EL (cell line): Measurements from ENCODE around the gene NLK.
"Not testable (repeated sequence)": the region's sequence is repeated elsewhere in the genome, so short reads cannot be mapped to it uniquely, and the experiment has no call there.

ENCODE experiments used
- DNase-seq: peaks from one replicate; pipeline ENCODE4 v3.0.0-alpha.2; 2016

NLK gene

DNA sequence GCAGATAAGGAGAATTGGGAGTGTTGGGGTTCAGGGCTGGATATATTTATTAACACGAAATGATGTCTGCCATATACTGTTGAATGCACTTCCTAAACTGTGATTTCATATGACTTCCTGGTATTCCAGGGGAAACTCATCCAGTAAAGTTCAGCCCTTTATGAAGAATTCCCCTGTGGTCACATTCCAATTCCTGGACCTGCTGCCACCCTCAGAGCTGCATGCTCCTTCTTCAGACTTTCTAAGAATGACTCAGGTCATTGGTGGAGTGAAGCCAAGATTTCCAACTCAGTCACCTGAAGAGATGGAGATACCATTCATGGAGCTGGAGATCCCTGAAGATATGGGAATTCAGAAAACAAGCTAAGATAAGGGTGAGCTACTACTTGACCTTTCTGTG is 162.3 kb downstream of the NLK start:
- peak; percentile 78 for DNase-seq

DNA sequence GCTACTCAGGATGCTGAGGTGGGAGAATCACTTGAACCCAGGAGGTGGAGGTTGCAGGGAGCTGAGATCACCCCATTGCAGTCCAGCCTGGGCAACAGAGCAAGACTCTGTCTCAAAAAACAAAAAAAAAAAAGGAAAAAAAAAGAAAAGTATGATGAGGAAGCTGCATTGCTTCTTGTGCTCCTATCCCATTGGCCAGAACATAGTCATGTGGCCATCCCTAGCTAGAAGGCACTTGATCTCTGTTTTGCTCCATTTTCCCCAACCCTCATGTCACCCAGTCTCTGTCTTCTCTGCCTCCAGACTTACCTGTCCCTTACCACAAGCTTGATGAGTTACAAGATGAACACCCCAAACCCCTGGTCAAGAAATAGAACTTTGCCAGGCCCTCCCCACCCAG is 163.8 kb downstream of the NLK start:
- no peak for DNase-seq

DNA sequence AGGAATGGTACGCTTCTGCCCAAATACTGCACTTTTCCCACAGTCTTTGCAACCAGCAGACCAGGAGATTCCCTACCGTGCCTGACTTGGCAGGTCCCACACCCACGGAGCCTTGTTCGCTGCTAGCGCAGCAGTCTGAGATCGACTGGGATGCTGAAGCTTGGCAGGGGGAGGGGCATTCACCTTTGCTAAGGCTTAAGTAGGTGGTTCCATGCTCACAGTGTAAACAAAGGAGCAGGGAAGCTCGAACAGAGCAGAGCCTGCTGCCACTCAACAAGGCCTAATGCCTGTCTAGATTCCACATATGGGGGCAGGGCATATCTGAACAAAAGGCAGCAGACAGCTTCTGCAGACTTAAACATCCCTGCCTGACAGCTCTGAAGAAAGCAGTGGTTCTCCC is 169.3 kb downstream of the NLK start:
- DNase-seq, result no peak

DNA sequence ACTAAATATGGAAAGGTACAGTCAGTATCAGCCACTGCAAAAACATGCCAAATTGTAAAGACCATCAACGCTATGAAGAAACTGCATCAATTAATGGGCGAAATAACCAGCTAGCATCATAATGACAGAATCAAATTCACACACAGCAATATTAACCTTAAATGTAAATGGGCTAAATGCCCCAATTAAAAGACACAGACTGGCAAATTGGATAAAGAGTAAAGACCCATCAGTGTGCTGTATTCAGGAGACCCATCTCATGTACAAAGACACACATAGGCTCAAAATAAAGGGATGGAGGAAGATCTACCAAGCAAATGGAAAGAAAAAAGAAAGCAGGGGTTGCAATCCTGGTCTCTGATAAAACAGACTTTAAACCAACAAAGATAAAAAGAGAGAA is 171.1 kb downstream of the NLK start:
- DNase-seq, result not testable (repeated sequence)

DNA sequence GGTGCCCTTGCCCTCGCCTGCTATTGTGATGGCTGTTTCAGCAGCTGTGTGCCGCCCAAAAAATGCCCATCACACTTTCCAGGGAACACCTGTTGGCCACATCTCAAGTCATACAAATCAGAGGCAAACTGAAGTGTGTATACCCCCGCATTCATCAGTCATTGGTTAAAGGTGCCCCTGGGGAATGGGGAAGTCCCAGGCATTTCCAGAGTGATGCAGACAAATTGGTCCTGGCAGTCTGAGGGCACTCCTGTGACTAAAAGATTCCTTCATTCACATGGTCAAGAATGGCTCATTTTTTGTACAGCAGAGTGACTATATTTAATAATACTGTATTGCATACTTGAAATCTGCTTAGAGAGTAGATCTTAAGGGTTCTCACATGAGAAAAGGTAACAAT is 173.6 kb downstream of the NLK start:
- DNase-seq, result no peak

DNA sequence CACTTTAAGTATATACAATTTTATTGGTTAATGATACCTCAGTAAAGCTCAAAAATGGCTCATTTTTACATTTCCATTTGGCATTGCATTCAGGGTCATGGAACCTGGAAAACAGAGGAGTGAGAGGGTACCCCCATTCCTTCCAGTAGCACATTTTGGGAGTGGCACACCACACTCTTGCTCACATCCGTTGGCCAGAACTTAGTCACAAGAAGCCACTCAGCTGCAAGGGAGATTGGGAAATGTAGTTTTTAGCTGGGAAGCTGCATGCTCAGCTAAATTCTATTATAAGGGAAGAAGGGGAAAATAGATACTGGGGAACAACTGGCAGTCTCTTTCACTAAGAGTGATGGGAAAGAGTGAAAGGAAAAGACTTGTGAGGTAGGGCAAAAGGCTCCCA is 174.1 kb downstream of the NLK start:
- peak; percentile 65 for DNase-seq

DNA sequence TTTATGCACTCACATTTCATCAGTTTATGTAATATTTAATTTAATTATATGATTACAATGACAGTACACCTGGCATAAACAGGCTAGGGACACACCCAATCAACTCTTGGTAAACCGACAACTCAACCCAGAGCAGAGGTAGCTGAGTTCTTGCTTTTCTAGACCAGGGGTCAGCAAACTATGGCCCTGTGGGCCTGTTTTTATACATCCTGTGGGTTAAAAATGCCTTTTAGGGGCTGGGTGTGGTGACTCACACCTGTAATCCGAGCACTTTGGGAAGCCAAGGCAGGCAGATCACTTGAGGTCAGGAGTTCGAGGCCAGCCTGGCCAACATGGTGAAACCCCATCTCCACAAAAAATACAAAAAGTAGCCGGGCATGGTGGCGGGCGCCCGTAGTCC is 177.3 kb downstream of the NLK start:
- DNase-seq, result peak; percentile 22

DNA sequence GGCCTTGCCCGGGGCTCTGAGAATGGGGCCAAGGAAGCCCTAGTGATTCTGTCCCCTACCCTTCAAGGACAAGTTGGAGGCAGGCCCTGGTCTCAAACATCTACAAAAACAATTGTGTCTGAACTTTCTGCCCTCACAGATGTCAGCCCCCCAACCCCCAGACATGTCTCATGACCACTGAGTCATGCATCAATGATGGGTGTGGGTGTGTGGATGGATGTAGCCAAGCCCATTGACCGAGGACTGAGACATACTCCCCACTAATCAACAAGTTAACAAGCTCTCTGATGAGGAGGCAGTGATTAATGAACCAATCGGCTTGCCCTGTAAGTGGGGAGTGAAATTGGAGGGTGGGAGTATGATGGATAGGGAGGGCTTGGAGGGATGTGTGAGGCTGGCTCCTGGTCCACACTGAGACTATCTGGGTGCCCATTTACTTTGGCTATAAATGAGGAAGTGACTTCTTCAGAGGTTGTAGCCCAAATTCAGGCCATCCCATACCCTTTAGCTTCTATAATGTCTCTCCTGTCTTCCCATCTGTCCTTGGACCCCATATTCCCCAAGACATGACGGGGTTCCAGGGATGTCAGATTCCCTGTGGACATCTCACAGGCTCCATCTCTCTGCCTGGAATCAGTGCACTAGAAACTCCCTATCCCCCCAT is 179.4 kb downstream of the NLK start:
- DNase-seq, result peak; percentile 30

DNA sequence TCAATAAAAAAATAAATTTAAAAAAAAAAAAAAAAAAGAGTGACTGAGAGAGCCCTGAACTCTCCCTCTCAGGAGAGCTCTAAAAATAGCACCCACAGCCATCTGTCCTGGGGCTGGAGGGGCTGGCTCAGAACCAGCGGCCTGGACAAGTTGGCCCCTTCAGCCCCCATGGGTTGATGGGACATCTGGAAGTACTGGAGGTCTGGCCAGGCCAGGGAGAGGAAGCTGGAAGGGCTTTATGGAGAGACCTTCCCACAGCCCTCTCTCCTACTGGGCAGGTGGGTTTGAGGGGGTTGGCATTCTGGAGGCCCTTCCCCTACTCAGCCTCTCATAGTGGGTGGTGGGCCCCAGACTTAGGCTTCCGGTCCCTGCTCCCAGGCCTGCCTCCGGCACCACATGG is 182.8 kb downstream of the NLK start:
- no peak for DNase-seq

DNA sequence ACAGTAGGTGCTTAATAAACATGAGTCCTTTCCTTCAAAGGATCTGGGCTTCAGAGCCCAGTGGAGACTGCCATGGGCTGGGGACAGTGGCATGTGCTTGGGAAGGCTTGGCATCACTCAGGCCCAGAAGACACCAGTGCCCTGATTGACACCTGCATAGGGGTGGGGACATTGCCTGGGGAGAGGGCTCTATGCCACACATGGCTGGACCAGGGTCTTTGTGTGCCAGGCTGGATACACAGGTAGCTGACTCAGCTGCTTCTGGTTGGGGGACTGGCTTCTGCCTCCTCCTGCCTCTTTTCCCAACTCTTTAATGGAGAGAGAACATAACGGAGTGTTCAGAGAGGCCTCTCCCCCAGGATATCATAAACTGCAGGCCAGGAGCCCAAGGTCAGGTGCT is 183.4 kb downstream of the NLK start:
- no peak for DNase-seq

DNA sequence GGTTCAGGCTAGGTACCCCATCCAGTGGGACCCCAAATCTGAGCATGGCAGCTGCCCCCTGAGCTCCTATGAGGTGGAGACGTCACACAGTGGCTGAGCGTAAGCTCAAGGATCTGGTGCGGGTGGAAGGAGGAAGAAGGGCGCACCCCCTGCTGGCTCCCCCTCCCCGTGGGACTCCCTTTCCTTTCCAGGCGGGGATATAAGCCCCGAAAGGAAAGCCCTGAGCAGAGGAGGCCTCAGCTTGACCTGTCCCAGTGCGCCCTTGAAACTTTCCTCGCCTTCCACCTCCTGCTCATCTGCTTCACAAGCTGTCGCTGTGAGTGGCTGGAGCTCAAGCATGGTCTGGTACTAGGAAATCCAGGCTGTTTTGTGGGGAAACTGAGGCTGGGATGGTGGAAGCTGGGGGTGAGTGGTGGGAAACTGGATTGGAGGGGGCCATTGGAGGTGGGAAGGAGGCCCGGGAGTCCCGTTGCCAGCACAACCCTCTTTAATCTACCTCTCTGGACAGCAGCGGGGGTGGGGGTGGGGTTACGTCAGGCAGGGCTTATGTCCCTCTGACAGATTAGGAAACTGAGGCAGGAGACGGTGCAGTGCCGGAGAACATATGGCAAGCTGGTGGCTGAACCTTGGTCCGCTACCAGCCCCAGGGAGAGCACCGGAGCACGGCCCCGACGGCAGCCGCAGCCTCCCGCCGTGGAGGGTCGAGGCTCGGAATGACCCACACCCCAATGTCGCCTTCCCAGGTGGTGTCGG is 184.3 kb downstream of the NLK start:
- no peak for DNase-seq

DNA sequence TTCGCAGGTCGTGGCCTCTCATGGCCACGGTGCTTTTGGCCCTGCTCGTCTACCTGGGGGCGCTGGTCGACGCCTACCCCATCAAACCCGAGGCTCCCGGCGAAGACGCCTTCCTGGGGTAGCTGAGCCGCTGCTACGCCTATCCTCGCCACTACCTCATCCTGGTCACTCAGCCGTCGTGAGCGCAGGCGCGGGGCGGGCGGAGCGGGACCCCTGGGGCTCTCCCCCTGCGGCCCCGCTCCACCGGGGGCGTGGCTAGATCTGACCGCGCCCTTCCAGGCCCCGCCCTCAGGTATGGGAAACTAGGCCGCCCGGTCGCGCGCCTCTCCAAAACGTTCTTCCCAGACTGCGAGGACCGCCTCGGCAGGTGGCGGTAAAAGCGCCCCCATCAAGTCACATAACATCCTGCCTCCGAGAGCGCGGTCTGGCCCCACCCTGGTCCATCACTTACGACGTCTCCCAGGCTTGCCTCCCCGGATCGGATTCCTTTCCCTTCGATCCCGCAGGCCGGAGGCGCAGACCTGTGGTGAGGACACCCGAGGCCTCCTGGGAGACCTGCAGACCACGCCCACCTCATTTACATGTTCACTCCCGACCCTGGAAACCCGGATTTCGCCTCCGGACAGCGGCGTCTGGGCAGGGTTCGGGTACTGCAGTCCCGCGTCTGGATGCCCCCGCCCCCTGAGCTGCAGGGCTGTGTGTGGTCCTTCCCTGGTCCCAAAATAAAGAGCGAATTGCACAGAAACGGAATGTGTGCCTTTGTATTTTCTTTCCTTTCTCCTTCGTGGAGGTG is 185.0 kb downstream of the NLK start:
- DNase-seq, result peak; percentile 60

DNA sequence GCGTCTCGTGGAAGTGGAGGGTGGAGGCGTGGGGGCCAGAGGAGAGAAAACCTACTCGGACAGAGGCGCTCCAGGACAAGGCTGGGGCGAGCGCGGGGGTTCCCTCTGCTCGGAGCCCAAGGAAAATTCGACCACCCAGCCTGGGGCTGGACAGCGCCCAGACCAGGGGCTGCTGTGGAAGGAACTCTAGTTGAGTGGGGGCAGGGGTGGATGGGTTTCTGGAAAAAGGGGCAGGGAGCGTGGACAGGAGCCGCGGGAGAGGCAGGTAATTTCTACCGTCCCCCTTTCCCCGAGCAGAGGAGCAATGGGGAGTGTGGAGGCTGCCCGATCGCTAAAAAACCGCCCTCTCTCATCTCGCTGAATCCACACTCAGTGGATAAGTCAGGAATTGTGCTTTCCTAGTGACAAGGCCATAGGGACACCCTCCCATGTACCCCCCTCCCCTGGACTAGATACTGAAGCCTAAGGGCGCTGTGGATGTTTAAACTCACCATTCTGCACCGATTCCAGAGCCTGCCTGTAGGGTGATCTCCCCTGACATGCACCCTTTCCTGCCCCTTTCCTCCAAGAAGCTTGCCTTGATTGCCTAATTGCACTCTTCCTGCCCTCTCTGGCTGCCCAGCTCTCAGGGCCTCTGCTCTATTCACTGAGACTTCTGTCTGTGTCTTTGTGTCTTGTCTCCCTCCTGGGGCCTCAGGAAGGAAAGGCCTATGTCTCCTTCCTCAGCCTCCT is 185.8 kb downstream of the NLK start:
- peak; percentile 13 for DNase-seq

DNA sequence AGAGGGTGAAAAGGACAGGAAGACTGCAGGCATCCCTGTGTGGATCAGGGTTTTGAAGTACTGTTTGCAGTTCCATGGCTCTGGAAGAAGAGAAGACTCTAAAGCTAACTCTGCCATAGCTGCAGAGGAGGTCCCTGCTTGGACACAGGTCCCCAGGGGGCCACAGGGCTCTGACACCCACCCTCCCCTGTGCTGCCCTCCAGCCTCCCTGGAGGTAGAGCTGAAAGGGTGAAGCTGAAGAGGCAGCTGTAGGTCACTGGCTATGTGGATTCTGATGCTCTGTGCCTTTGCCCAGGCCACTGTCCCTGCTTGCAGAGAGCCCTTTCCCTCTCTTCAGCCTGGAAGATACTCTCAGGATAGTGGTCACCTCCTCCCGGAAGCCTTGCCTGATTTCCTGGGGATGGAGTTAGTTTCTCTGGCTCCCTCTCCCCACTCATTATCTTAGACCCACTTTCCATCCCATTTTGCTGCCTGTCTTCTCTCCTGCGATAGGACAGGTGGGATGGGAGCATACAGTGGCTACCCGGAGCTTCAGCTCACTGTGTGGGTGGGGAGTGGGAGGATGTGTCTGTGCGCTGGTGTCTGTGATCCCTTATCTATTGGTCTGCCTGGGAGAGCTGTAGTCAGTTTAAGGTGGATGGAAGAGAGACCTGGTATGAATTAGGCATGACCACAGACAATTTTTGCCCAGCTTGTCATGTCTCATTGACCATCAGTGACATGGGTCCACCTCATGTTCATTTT is 186.7 kb downstream of the NLK start:
- no peak for DNase-seq

DNA sequence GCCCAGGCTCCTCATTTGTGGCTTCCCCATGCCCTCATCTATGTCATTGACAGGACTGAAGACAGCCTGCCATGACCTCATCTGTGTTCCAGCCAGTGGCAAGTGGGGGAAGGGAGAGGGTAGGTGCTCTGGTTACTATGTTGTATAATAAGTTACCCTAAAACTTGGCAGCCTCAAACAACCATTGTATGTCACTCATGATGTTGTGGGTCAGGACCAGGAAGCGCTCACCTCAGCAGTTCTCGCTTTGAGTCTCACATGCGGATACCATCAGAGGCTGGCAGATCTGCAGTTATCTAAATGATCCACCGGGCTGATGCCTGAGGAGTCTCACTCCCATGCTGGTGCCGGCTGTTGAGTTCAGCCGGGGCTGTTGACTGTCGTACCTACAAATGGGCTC is 187.5 kb downstream of the NLK start:
- DNase-seq, result no peak

DNA sequence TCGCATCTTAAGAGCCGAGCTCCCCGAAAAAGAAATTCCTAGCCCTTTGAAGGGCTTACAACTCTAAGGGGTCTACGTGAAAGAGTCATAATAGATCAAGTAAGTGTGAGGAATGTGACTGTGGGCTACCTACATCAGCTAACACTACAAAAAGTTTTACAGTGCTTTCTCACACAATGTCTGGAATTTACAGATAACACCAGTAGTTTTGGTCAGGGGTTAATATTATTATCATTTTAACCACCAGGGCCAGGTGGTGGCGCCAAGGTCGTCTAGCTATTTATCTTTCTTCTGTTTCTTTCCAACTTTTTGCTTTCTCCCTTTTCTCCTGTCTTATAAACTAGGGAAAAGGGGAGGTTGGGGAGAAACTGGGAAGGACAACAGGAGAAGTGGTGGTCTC is 188.1 kb downstream of the NLK start:
- not testable (repeated sequence) for DNase-seq

DNA sequence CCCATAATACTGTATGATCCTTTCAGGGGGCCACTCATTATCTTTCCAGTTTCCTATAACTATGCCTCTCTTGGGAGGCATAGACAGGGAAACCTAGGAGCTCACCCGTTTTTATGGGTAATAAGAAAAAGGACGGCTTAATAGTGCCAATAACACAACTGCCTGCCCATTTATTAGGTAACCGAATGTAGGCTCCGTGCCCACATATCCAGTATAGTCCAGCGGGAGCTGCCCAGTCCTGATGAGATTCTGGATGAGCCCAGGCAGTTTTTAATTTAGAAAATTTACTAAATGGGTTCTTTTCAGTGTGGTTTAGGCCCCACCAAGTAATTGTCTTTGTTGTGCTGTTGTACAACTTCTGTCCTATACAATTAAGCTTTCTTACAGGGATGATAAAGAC is 189.1 kb downstream of the NLK start:
- DNase-seq, result not testable (repeated sequence)

DNA sequence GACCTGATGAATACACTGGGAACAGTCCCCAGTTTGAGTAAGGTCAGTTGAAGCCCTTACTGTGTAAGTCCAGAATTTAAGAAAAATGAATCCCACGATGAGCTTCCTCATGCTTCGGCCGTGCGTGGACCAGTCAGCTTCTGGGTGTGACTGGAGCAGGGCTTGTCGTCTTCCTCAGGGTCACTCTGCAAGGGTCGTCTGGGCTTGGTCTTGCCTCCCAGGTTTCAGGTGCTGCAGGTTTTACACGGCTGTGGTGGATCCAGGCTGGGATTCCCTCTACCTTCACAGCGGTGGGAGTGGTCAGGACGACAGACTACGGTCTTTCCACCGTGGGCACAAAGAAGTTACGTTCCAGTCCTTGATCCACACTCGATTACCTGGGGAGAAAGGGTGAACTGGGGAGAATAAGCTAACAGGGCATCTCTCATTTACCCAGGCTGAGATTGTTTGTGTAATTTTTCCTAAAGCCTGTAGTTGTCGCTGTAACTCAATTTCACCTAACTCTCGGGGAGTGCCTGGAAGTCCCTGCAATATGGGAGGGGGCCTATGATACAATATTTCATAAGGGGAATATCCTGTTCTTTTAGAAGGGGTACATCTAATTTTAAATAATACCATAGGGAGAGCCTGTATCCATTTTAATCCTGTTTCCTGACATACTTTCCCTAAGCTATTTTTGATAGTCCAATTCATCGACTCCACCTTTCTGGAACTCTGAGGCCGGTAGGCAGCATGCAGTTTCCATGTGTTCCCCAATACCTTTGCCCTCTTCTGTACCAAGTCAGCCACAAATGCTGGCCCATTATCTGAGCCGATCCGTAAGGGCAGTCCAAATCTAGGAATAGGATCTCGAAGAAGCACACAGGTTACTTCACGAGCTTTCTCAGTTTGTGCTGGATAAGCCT is 190.7 kb downstream of the NLK start:
- DNase-seq, result not testable (repeated sequence)

DNA sequence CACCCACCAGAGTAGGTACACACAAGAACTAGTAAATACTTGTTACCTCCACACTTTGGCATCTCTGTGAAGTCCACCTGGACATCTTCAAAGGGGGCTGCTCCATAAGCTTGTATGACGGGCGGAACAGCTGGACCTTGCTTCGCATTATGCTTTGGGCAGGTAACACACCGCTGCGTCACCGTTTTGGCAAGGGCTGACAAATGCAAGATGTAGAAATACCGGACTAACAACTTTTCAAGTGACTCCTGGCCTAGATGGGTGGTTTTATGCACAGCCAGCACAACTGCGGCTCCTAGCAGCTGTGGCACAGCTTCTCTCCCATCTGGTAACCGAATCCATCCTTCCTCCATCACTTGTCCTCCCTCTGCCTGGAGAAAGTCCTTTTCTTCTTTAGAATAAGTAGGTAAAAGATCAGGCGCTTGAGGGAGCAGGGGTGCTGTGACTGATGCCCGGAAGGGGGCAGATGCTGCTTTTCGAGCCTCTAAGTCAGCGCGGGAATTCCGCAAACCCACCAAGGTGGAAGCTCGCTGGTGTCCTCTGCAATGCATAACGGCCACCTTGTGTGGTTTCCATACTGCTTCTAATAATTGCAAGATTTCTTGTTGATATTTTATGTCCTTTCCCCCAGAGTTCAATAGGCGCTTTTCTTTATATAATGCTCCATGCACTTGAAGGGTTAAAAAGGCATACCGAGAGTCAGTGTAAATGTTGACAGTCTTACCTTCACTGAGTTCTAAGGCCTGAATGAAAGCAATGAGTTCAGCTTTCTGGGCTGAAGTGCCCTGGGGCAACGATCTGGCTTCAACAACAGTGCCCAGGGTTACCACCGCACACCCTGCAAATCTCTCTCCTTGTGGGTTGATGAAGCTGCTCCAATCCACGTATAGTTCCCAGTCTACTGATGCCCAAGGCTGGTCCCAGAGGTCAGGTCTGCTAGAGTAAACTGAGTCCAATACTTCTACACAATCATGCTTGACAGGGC is 191.7 kb downstream of the NLK start:
- not testable (repeated sequence) for DNase-seq

DNA sequence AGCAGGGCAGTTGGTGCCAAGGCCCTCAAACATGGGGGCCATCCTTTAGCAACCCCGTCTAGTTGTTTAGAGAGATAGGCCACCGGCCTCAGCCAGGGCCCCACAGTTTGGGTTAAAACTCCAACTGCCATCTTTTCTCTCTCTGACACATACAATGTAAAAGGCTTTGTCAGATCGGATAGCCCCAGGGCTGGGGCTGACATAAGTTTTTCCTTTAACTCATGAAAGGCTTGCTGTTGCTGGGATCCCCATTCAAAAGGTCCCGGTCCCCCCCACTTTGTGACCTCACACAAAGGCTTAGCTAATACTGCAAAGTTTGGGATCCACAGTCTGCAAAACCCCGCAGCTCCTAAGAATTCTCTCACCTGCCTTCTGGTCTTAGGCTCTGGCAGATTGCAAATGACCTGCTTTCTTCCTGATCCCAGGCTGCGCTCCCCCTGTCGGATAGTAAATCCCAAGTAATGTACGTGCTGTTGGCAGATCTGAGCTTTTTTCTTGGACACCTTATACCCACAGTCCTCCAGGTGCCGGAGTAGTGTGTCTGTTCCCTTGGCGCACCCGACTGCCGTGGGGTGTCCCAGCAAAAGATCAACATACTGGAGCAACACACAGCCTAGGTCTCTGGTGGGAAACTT is 192.7 kb downstream of the NLK start:
- not testable (repeated sequence) for DNase-seq
